Forelimb muscle (tissue), 1 donor: Measurements from ENCODE around the gene VEGFD. TPM values are rescaled to one million over a fixed set of nuclear protein-coding genes. Genes with fewer than 3 reads are reported as not detected.
"Not testable (repeated sequence)": the region's sequence is repeated elsewhere in the genome, so short reads cannot be mapped to it uniquely, and the experiment has no call there.

ENCODE experiments used
- DNase-seq: peaks from one replicate; pipeline ENCODE4 v3.0.0-alpha.2; 2013; ENCODE audit warnings: low read depth
- polyA plus RNA-seq: library from polyadenylated mRNA; unstranded; fragments of 120-200 nt; gene quantifications from one replicate; pipeline ENCODE4 v1.2.1, GENCODE V29; 2013; ENCODE audit not compliant: insufficient read length

Gene VEGFD
- polyA plus RNA-seq, 1 donor, result 0.59 TPM

GRCh38 chrX:15305899-15306298 lies 78.3 kb downstream of the VEGFD start:
- not testable (repeated sequence) for DNase-seq

GRCh38 chrX:15301924-15302323 lies 82.3 kb downstream of the VEGFD start:
- no peak for DNase-seq

- no peak for DNase-seq
Observed at GRCh38 chrX:15299941-15300851, 84.0 kb downstream of the VEGFD start.

- DNase-seq, result no peak
Observed at GRCh38 chrX:15298780-15299179, 85.4 kb downstream of the VEGFD start.

DNA sequence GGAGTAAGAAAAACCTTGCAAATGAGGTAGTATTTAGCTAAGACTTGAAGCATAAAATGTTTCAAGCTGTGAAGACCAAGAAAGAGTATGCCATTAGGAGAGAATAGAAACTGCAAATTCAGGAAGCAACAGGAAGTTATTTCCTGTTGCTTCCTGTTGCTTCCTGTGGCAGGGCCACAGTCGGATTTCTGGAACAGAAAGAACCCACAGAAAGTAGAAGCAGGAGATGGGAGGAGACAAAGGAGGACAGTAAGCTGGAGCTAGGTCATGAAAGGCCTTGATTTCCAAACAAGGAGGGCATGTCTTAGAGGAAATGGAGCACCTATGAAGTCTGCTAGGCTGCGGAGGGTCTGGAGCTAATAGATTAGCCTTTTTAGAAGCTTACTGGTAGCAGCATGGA lies 86.0 kb downstream of the VEGFD start:
- DNase-seq, result no peak

Other genes with a start within 250 kb of the VEGFD start
- 4.1 TPM for gene ASB9, start 114.3 kb downstream of the VEGFD start, polyA plus RNA-seq
- gene ASB11, start 68.8 kb downstream of the VEGFD start, polyA plus RNA-seq, result 12.2 TPM
- 5.4 TPM for gene PIGA, start 48.9 kb downstream of the VEGFD start, polyA plus RNA-seq
- gene PIR, start 108.9 kb upstream of the VEGFD start, polyA plus RNA-seq, result 2.3 TPM
- 1.8 TPM for gene BMX, start 116.4 kb upstream of the VEGFD start, polyA plus RNA-seq
- not detected for gene ACE2, start 216.5 kb upstream of the VEGFD start, polyA plus RNA-seq